T-helper 17 cell (primary cell): ENCODE measurements around the gene PCCA. TPM values are rescaled to one million over a fixed set of nuclear protein-coding genes. Genes with fewer than 3 reads are reported as not detected.

ENCODE experiments used
- ATAC-seq: fragments of 150-1000 bp; cut with Tn5 transposase; 2 replicates; pipeline ENCODE4 v1.10.0; 2021; ENCODE audit warnings: mild to moderate bottlenecking, moderate library complexity
- DNase-seq, 3 donors: peaks; one replicate each; pipeline versions ENCODE4 v3.0.0 to v3.0.0-alpha.2; 2020 to 2021
- H3K9me3 ChIP-seq: one replicate; pipeline ENCODE4 v1.7.0; 2013; ENCODE audit warnings: low read length, mild to moderate bottlenecking; ENCODE audit not compliant: control insufficient read depth, poor library complexity, severe bottlenecking
- H3K27ac Mint-ChIP-seq: one replicate; pipeline ENCODE4 v1.8.0; 2022; ENCODE audit warnings: mild to moderate bottlenecking, moderate library complexity, mixed read lengths
- H3K27me3 Mint-ChIP-seq: one replicate; pipeline ENCODE4 v1.8.0; 2022; ENCODE audit warnings: mixed read lengths
- H3K36me3 Mint-ChIP-seq: one replicate; pipeline ENCODE4 v1.8.0; 2022; ENCODE audit warnings: low read depth, mixed read lengths
- H3K4me1 Mint-ChIP-seq: one replicate; pipeline ENCODE4 v1.8.0; 2022; ENCODE audit warnings: mild to moderate bottlenecking, mixed read lengths
- H3K4me3 Mint-ChIP-seq: one replicate; pipeline ENCODE4 v1.8.0; 2022; ENCODE audit warnings: mild to moderate bottlenecking, moderate library complexity, mixed read lengths
- total RNA-seq, 4 donors: library from RNA in 2 of 4; stranded (reverse) in 2 of 4; gene quantifications; one replicate each; pipeline ENCODE4 v1.2.3 and lab custom pipeline; 2022 to 2026

The PCCA gene
- total RNA-seq, 2 donors from 2014 or later: 9.9 to 10.7 TPM

DNA sequence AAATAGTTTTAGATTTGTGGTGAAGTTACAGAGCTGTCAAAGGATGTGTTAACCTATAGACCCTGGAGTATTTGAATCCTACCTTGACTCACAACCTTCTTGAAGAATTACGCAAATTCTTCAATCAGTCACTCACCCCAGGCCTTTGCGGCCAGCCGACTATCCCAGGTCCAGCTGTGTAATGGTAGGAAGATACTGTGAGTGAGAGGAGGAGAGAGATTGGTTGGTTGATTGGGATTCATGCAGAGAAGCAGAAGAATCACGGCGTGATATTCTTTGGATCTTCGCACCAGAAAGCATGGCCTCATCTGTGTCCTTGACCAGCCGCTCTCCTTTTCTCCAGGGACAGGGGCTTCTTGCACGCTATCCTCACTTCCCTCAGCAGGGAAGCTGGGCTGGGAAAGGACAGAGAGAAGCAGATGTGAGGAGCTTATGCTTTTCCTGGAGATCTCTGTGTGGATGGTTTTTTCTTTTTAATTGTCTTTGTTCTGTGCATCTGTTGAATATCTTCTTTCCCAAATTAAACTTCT is 250.6 kb downstream of the PCCA start:
- H3K4me1 Mint-ChIP-seq: peaks cover 14% of the 10 kb centered on the region
- DNase-seq (no peak), ATAC-seq (no peak)
- H3K36me3 Mint-ChIP-seq: peaks cover 6% of the 10 kb centered on the region
- no peak overlapping the region for H3K27ac Mint-ChIP-seq
- no peaks in the 10 kb centered on the region for H3K9me3 ChIP-seq
- no peak overlapping the region for H3K4me3 Mint-ChIP-seq
- H3K27me3 Mint-ChIP-seq: no peaks in the 10 kb centered on the region

DNA sequence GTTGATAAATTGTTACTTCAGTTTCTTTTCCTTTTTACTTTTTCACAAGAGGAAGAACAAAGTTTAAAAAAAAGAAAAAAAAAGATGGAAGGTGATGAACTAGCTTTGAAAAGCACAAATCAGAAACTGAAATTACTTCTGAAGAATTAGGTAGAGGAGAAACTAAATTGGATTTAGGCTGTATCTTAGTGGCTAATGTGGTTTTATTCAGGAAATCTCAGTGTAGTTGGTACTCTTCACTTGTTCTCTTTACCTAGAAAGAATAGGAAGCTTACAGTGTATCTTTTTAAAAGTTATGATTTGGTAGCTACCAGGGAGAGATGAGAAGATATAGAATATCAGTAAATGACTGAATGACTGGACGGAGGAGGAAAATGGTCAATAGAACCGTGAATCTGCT is 252.0 kb downstream of the PCCA start:
- peaks cover 14% of the 10 kb centered on the region for H3K4me1 Mint-ChIP-seq
- no peak for DNase-seq
- peaks cover 6% of the 10 kb centered on the region for H3K36me3 Mint-ChIP-seq
- H3K9me3 ChIP-seq: no peaks in the 10 kb centered on the region
- peak overlapping the region; percentile 45 for H3K27ac Mint-ChIP-seq
- peak overlapping the region; percentile 61 for H3K4me3 Mint-ChIP-seq
- ATAC-seq: no peak
- H3K27me3 Mint-ChIP-seq: no peaks in the 10 kb centered on the region

DNA sequence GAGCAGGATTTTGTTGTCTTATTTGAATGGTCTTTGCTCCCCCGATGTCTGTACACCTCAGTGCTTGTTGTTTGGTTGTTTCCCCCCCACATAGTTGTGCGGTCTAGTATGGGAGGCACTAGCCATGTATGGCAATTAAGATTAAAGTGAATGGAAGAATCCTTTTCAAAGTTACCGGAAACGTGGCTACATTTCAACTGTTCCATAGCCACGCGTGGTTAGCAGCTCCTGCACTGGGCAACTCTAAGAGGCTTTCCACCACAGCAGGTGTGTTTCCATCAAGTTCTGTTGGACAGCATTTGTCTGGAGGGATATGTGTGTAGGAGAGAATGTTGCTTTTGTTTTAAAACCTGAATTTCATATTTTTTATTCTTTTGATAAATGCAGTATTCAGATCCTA is 252.4 kb downstream of the PCCA start:
- Mint-ChIP-seq H3K27ac (peak overlapping the region; percentile 45), H3K36me3 (peaks cover 6% of the 10 kb centered on the region), H3K4me1 (peaks cover 14% of the 10 kb centered on the region), H3K4me3 (peak overlapping the region; percentile 61), H3K27me3 (no peaks in the 10 kb centered on the region)
- ATAC-seq: no peak
- no peak for DNase-seq
- no peaks in the 10 kb centered on the region for H3K9me3 ChIP-seq

DNA sequence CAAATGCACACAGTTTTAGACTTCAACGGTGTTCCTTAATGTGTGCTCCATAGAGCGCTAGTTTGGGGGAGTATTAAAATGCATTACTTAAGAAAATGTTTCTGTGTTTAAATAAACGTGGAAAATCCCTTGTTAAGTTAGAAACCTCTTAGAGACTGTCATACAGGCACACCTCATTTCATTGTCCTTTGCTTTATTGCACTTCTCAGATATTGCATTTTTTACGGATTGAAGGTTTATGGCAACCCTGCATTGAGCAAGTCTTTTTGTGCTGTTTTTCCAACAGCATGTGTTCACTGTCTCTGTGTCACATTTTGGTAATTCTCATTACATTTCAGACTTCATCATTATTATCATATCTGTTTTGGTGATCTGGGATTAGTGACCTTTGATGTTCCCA is 255.7 kb downstream of the PCCA start:
- H3K27ac Mint-ChIP-seq: no peak overlapping the region
- H3K4me3 Mint-ChIP-seq: no peak overlapping the region
- H3K27me3 Mint-ChIP-seq: no peaks in the 10 kb centered on the region
- DNase-seq (no peak), ATAC-seq (no peak)
- peaks cover 14% of the 10 kb centered on the region for H3K4me1 Mint-ChIP-seq
- peaks cover 6% of the 10 kb centered on the region for H3K36me3 Mint-ChIP-seq
- H3K9me3 ChIP-seq: no peaks in the 10 kb centered on the region

DNA sequence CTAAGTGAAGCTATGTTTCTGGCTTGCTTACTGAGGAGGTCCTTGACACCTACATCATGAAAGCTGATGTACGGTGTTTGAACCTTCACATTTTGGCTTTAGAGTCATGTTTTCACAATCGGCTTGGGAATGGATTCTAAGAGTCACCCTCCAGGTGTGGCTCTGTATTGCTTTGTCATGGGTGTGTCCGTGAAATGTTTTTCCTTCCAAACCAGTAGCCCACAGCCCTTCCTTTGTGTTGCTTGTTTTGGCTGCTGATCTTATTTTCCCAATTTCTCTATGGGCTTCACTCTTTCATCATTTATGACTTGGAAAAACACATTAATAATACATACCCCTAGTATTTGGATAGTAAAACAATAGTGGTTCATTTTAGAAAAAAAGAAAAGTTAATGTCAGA is 259.1 kb downstream of the PCCA start:
- Mint-ChIP-seq H3K4me3 (no peak overlapping the region), H3K36me3 (peaks cover 8% of the 10 kb centered on the region), H3K27ac (no peak overlapping the region), H3K27me3 (no peaks in the 10 kb centered on the region), H3K4me1 (no peaks in the 10 kb centered on the region)
- no peak for DNase-seq
- ATAC-seq: no peak
- peaks cover 3% of the 10 kb centered on the region for H3K9me3 ChIP-seq

DNA sequence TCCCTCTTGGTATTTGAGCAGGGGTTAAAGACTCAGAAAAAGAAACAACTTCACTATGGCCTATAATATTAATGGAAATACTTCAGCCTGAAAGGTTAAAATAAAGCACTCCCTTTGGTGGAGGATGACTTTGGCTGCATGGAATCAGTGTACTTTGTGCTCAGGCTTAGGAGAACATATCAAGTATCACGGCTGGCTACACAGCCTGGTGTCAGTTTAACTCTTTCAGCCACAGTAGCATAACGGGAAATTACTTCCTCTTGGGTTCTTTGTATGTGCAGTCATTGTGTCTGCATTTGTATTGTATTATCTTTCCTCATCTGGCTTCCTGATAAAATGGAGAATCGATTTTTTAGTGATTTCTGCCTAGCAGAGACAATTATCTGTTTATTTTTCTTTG is 260.7 kb downstream of the PCCA start:
- H3K36me3 Mint-ChIP-seq: peaks cover 4% of the 10 kb centered on the region
- H3K4me3 Mint-ChIP-seq: no peak overlapping the region
- no peaks in the 10 kb centered on the region for H3K27me3 Mint-ChIP-seq
- ATAC-seq (no peak), DNase-seq (no peak)
- peaks cover 3% of the 10 kb centered on the region for H3K9me3 ChIP-seq
- H3K27ac Mint-ChIP-seq: no peak overlapping the region
- H3K4me1 Mint-ChIP-seq: peaks cover 2% of the 10 kb centered on the region

DNA sequence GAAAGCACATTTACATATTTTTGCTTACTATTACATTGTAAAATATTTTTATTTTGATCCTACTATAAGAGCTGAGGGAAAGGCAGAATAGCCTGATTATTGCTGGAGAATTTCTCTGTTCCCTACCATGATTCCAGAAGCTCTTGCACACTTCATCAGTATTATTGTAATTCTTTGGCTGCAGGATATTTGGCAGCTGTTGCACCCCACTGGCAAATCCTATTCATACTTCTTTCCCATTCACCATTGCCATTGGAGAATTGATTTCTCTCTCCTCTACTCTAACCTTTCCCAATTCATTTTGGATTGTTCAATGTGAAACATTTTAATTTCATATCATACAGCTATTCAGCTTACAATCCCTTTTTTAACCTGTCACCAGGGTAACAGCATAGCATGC is 261.7 kb downstream of the PCCA start:
- Mint-ChIP-seq H3K4me1 (peaks cover 2% of the 10 kb centered on the region), H3K27me3 (no peaks in the 10 kb centered on the region)
- no peak for ATAC-seq

DNA sequence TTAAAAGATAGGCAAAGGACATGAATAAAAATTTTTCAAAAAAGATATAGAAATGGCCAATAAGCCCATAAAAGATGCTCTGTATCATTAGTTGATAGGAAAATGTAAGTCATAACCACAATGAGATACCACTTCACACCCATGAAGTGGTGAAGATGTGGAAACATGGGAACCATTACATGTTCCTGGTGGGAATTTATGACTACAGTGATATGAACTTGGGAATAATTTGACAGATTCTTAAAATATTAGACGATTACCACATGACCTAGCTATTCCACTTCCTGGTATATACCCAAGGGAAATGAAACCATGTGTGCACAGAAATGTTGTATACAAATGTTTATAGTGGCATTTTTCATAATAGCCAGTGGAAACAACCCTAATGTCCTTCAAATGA is 267.5 kb downstream of the PCCA start:
- no peak overlapping the region for H3K4me3 Mint-ChIP-seq
- H3K9me3 ChIP-seq: peaks cover 3% of the 10 kb centered on the region
- H3K36me3 Mint-ChIP-seq: peaks cover 4% of the 10 kb centered on the region
- no peak overlapping the region for H3K27ac Mint-ChIP-seq
- no peaks in the 10 kb centered on the region for H3K27me3 Mint-ChIP-seq
- DNase-seq: no peak
- peaks cover 2% of the 10 kb centered on the region for H3K4me1 Mint-ChIP-seq
- no peak for ATAC-seq

More for the DNA sequence above, 261.7 kb downstream of the PCCA start:
- H3K4me3 Mint-ChIP-seq: no peak overlapping the region
- peaks cover 3% of the 10 kb centered on the region for H3K9me3 ChIP-seq
- no peak overlapping the region for H3K27ac Mint-ChIP-seq
- peaks cover 6% of the 10 kb centered on the region for H3K36me3 Mint-ChIP-seq
- DNase-seq: no peak

DNA sequence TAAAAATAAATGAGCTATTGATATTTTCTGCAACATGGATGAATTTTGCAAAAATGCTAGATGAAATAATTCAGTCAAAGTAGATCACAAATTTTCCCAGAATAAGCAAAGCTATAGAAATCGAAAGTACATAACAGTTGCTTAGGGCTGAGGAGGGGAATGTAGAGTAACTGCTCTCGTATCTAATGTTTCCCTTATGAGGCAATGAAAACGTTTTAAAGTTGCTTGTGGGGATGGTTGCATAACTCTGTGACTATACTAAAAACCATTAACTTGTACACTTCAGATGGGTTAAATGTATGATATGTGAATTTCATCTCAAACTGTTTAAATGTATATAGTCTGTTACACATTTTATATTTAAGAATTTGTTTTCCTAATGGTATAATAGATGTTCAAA is 268.0 kb downstream of the PCCA start:
- H3K4me1 Mint-ChIP-seq: peaks cover 2% of the 10 kb centered on the region
- H3K27ac Mint-ChIP-seq: no peak overlapping the region
- H3K9me3 ChIP-seq: peaks cover 3% of the 10 kb centered on the region
- no peaks in the 10 kb centered on the region for H3K27me3 Mint-ChIP-seq
- H3K36me3 Mint-ChIP-seq: peaks cover 4% of the 10 kb centered on the region
- H3K4me3 Mint-ChIP-seq: no peak overlapping the region
- DNase-seq (no peak), ATAC-seq (no peak)

DNA sequence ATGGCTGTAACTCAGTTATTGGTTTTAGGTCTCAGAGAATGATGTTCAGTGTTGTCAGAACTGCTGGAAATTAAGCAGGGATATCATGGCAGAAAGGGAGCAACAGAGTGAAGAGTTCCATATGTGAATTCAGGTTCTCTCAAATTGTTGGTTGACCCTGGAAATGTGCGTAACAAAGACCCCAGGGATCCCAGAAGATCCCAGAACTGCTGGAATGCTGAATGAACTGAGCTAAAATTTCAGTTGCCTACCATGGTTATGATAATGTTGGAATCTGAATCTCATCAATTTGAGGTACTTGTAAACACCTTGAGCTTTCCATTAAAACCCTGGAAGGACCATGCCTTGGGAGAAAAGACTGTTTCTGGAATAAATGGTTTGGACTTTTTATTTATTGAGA is 268.9 kb downstream of the PCCA start:
- Mint-ChIP-seq H3K27ac (no peak overlapping the region), H3K27me3 (no peaks in the 10 kb centered on the region)

DNA sequence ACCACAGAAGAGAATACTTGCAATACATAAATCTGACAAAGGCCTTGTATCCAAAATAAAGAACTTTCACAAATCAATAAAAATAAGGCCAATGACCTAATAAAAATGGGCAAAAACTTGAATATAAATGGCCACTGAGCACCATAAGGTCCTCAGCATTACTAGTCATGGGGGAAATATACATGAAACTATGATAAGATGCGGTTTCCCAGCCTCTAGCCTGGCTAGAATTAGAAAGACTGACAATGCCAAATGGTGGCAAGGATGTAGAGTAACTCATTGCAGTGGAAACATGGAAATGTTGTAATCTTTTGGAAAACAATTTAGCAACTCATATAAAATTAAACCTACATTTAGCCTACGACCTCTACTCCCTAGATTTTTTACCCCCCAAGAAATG is 272.6 kb downstream of the PCCA start:
- no peaks in the 10 kb centered on the region for H3K27me3 Mint-ChIP-seq
- ATAC-seq (no peak), DNase-seq (no peak)
- H3K9me3 ChIP-seq: no peaks in the 10 kb centered on the region
- no peak overlapping the region for H3K27ac Mint-ChIP-seq
- H3K4me3 Mint-ChIP-seq: no peak overlapping the region
- no peaks in the 10 kb centered on the region for H3K36me3 Mint-ChIP-seq
- no peaks in the 10 kb centered on the region for H3K4me1 Mint-ChIP-seq

More for the DNA sequence above, 268.9 kb downstream of the PCCA start:
- H3K36me3 Mint-ChIP-seq: peaks cover 4% of the 10 kb centered on the region
- H3K4me3 Mint-ChIP-seq: no peak overlapping the region
- no peaks in the 10 kb centered on the region for H3K9me3 ChIP-seq
- H3K4me1 Mint-ChIP-seq: peaks cover 2% of the 10 kb centered on the region
- no peak for DNase-seq
- ATAC-seq: no peak

DNA sequence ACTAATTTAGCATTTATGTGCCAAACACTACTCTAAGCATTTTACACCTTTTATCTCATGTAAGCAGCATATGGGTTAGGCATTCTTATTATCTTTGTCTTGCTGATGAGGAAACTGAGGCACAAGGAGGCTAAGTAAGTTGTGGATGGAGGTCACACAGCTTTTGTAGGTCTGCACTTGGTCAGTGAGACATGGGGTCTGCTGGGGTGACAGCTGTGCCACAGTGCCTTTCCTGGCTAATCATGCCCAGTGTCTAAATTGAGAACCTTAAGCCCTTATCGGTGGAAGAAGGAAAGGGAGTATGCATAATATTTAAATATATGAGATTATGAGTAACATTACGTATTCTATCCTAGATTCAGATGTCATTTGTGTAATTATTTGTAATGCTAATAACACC is 273.5 kb downstream of the PCCA start:
- H3K9me3 ChIP-seq: no peaks in the 10 kb centered on the region
- H3K4me1 Mint-ChIP-seq: no peaks in the 10 kb centered on the region
- no peak for ATAC-seq
- no peaks in the 10 kb centered on the region for H3K36me3 Mint-ChIP-seq
- DNase-seq: no peak
- no peak overlapping the region for H3K27ac Mint-ChIP-seq
- H3K27me3 Mint-ChIP-seq: no peaks in the 10 kb centered on the region
- H3K4me3 Mint-ChIP-seq: no peak overlapping the region

DNA sequence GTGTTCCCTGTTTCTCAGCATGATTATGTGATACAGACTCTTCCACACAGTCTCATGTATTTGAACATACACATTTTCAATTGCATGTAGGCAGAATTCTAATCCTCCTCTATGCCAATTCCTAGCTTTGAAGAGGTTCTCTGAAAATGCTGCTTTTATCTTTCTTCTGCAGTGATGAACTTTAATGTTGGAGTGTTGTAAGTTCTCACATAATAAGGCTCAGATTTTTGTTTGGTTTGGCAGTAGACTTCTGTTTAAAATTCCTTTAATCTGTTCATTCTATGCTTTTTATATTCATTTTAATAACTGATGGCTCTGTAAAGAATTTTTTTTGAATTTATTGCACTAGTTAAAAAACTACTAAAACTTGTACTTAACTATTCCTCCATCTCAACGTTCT is 273.9 kb downstream of the PCCA start:
- no peak overlapping the region for H3K4me3 Mint-ChIP-seq
- H3K27me3 Mint-ChIP-seq: no peaks in the 10 kb centered on the region

DNA sequence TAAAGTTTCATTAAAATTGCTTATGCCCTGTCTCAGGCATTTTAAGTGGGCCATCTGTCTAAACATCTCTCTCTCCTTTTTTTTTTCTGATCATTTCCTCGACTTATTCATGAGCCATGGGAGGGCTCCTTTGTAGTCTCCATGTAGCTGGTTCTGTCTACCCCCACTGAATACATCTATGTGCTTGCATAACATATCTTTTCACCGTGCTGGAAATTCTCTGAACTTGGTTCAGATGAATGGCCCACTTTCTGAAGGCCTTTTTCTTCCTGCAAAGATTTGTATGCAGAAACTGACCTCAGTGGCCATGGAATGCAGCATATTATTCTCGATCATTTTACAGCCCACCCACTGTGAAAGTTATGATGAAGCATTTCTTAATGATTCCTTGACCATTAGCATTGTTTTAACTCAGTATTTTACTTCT is 274.4 kb downstream of the PCCA start:
- Mint-ChIP-seq H3K27ac (no peak overlapping the region), H3K4me1 (no peaks in the 10 kb centered on the region), H3K27me3 (no peaks in the 10 kb centered on the region), H3K4me3 (no peak overlapping the region), H3K36me3 (no peaks in the 10 kb centered on the region)
- ATAC-seq: no peak
- no peak for DNase-seq
- no peaks in the 10 kb centered on the region for H3K9me3 ChIP-seq

More for the DNA sequence above, 273.9 kb downstream of the PCCA start:
- DNase-seq: no peak
- no peak for ATAC-seq
- Mint-ChIP-seq H3K27ac (no peak overlapping the region), H3K36me3 (no peaks in the 10 kb centered on the region), H3K4me1 (no peaks in the 10 kb centered on the region)
- no peaks in the 10 kb centered on the region for H3K9me3 ChIP-seq
